Ovary (tissue), 3 donors: ENCODE results near the gene NDUFB2.

Source experiments
- CTCF ChIP-seq, 3 donors: fragments of 450-650 bp in 2 of 3; fragments of 200-600 bp in 1 of 3; IDR thresholded peaks; one replicate each; pipeline versions ENCODE4 v1.5.1 to v1.8.0; 2016 to 2022; ENCODE audit warnings: antibody characterized with exemption in 3 of 3, mild to moderate bottlenecking in 1 of 3
- POLR2A ChIP-seq: fragments of 450-650 bp; IDR thresholded peaks from one replicate; pipeline ENCODE4 v1.6.1; 2017; ENCODE audit warnings: antibody characterized with exemption, mild to moderate bottlenecking, moderate library complexity
- donor health status: DM: no; HTN: no; CAD: no.

GRCh38 chr7:140656548-140657515 is 39.7 kb upstream of the NDUFB2 start:
- TF ChIP-seq CTCF (IDR thresholded peaks at IDR 0.05): no peak
- no peak for TF ChIP-seq POLR2A
